HG02870 (cell line): Measurements from ENCODE around the gene EML2.
"Not testable (repeated sequence)": the region's sequence is repeated elsewhere in the genome, so short reads cannot be mapped to it uniquely, and the experiment has no call there.

Experiments
- ATAC-seq: cut with Tn5 transposase; IDR thresholded peaks from one replicate; pipeline ENCODE4 v1.9.1; 2021; ENCODE audit warnings: mild to moderate bottlenecking, moderate library complexity; ENCODE audit not compliant: unreplicated experiment

The EML2 gene

DNA sequence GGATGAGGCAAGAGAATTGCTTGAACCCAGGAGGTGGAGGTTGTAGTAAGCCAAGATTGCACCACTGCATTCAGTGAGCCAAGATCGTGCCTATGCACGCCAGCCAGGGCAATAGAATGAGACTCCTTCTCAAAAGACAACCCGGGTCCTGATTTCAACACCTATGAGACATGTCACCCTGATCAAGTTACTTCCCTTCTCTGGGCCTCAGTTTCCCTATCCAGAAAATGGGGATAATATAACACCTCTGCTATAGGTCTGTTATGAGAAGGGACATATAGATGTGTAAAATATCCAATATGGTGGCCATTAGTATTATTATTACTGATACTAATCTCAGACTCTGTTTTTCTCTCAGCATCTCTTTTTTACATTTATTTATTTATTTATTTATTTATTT is 15.9 kb upstream of the EML2 start:
- ATAC-seq, result no peak

- no peak for ATAC-seq
Observed at GRCh38 chr19:45653634-45654033, 14.4 kb upstream of the EML2 start.

DNA sequence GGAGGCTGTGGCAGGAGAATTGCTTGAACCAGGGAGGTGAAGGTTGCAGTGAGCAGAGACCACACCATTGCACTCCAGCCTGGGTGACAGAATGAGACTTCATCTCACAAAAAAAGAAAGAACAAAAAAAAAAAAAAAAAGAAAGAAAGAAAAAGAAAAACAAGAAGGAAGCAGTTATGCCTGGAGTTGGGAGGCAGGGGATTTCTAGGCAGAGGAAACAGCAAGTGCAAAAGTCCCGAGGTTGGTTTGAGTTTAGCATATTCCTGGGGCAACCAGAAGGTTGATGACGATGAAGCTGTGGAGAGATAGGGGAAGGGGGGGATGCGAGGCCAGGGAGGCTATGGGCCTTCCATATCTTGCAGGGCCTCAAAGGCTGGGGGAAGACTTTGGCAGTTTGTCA is 11.5 kb upstream of the EML2 start:
- no peak for ATAC-seq

- ATAC-seq, result no peak
Observed at GRCh38 chr19:45646345-45646698, 7.1 kb upstream of the EML2 start.

- ATAC-seq, result peak; percentile 29
Observed at GRCh38 chr19:45645631-45646344, 6.6 kb upstream of the EML2 start.

DNA sequence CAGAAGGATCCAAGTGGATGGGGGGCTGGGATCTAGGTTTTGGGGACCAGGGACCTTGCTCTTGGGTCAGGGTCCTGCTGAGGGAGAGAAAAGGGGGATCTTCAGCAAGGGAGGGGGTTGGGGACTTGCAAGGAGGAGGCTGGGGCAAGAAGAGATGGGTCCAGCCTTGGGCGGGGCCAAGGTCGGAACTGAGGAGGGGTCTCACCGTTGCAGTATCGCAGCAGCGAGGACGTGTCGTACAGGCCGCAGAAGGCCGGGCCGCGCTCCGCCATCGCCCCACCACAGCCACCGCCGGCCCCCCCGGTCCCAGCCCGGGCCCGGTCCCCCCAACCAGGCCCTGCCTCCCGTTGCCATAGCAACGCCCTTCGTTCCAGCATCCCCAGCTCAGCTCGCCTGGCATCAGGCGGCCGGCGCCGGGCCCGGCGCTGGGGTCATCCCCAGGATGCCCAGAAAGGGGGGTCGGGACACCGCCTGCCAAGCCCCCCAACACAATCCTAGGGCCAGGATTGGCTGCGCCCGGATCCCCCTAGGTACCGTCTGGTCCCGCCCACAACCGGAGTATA is 6.0 kb upstream of the EML2 start:
- no peak for ATAC-seq

- no peak for ATAC-seq
Observed at GRCh38 chr19:45643927-45644771, 5.0 kb upstream of the EML2 start.

DNA sequence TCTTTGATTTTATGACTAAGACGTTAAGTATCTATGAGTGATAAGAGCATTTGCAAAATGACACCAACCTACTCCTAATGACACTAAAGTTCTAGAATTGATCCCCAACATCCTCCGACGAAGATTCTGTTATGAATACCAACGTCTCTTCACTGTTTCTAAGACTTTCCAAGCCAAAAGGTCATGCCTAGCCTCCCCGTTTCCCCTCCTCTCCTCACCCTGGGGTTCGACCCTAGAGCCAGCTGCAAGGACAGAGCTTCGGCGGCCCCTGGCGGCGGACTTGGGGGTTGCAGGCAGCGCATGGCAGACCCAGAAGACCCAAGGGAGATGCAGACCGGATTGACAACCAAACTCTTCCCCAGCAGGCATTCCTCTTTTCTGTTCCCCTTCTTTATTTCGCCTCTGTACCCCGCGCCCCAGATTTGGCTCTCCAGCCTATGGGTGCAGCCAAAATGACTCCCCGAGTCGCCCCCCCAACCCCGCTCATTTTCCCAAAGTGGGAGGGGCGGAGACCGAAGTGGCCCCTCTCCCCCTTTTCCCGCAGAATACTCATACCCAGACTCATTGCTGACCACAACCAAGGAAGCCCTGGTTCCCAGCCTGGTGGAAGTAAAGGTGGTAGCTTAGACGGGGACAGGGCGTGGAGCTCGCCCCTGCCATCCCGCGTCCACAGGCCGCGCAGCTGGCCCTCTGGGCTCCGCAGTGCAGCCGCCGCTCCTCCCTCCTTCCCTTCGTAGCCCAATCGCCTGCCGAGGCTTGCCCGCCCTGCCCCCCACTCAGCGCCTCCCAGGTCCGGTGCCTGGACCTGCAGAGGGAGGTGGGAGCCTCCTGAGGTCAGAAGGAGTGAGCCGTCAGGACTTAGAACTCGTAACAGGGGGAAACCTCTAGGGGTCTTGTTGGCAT is 4.1 kb upstream of the EML2 start:
- ATAC-seq, result no peak

GRCh38 chr19:45641274-45642105 is 2.3 kb upstream of the EML2 start:
- peak; percentile 34 for ATAC-seq

GRCh38 chr19:45640849-45641273 is 1.7 kb upstream of the EML2 start:
- ATAC-seq, result no peak

GRCh38 chr19:45637890-45638667 is 1.1 kb downstream of the EML2 start:
- ATAC-seq, result no peak

- no peak for ATAC-seq
Observed at GRCh38 chr19:45636902-45637301, 2.3 kb downstream of the EML2 start.

GRCh38 chr19:45636275-45636674 is 2.9 kb downstream of the EML2 start:
- no peak for ATAC-seq

GRCh38 chr19:45632468-45633196 is 6.6 kb downstream of the EML2 start:
- no peak for ATAC-seq

DNA sequence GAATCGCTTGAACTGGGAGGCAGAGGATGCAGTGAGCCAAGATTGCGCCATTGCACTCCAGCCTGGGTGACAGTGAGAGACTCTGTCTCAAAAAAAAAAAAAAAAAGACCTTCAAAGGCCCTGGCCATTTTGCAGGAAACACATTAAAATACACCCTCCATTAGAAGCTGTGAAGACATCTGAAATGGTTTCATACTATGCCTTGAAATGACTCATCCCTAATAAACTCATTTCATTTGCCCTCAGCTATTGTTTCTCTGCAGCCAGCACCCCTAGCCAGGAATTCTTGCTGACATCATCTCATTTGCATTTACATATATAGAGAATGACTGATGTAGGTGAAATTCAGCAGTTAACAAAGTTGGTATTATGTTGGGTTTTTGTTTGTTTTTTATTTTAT is 8.7 kb downstream of the EML2 start:
- no peak for ATAC-seq

GRCh38 chr19:45629704-45630103 is 9.5 kb downstream of the EML2 start:
- ATAC-seq, result no peak

- not testable (repeated sequence) for ATAC-seq
Observed at GRCh38 chr19:45628219-45628618, 11.0 kb downstream of the EML2 start.

GRCh38 chr19:45623984-45624383 is 15.2 kb downstream of the EML2 start:
- no peak for ATAC-seq
